Measurements from ENCODE around the gene CHCHD3.
"Not testable (repeated sequence)": the region's sequence is repeated elsewhere in the genome, so short reads cannot be mapped to it uniquely, and the experiment has no call there.

The CHCHD3 gene

DNA sequence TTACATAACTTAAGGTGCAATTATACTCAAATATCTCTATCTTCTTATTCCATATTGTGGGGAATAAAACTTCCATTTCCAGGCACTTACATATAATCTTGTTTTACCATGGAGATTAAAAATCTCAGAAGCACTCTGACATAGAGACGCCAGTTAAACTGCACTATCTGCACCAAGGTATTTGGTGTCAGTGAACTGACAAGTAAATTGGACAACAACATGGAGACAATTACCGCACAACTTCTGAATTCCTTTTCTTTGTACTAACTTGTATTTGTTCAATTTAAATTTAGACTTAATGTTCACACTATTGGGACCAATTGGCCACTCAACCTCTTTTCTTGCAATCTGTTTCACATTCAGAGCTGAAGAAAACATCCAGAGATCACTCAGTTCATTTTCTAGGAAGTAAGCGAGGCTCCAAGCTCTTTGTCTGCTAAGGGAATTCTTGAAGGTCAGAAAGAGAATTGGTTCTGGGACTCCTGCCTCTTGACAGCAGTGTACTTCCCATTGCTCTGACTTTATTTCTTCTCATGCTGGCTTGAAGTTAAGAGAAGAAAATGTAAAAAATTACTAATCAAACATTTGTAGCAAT lies 184.7 kb downstream of the CHCHD3 start:
- no peak for DNase-seq

DNA sequence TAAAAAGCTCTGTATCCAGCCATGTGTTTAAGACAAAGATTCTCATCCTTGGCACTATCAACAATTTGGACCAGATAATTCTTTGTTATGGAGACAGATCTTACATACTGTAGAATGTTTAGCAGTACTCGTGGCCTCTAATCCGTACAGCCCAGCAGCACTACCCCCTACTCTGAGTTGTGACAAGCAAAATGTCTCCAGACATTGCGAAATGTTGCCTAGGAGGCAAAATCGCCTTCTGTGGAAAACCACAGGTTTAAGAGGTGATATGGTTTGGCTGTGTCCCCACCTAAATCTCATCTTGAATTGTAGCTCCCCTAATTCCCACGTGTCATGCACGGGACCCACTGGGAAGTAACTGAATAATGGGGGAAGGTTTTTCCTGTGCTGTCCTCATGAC lies 186.7 kb downstream of the CHCHD3 start:
- no peak for DNase-seq

DNA sequence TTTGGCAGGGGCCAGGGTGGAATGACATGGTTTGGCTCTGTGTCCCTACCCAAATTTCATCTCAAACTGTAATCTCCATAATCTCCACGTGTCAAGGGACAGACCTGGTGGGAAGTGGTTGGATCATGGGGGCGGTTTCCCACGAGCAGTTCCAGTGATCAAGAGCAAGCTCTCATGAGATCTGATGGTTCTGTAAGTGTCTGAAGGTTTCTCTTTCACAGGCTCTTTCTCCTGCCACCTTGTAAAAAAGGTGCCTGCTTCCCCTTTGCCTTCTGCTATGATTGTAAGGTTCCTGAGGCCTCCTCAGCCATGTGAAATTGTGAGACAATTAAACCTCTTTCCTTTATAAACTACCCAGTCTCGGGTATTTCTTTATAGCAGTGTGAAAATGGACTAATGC lies 188.3 kb downstream of the CHCHD3 start:
- no peak for DNase-seq

DNA sequence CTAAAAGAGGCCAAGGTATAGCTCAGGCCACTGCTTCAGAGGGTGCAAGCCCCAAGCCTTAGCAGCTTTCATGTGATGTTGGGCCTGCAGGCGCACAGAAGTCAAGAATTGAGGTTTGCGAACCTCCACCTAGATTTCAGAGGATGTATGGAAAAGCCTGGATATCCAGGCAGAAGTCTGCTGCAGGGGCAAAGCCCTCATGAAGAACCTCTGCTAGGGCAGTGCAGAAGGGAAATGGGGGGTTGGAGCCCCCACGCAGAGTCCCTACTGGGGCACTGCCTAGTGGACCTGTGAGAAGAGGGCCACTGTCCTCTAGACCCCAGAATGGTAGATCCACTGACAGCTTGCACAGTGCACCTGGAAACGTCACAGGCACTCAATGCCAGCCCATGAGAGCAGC lies 189.1 kb downstream of the CHCHD3 start:
- not testable (repeated sequence) for DNase-seq

DNA sequence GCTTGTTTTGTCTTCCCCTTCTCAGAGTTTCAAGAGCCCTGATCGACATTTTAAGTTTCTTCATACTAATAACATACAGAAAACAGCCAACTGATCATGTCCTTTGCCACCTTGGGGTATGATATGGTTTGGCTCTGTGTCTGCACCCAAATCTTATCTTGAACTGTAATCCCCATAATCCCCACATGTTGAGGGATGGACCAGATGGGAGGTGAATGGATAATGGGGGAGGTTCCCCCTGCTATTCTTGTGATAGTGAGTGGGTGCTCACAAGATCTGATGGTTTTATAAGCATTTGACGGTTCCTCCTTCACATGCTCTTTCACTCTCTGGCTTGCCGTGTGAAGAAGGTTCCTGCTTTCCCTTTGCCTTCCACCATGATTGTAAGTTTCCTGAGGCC lies 190.3 kb downstream of the CHCHD3 start:
- no peak for DNase-seq

DNA sequence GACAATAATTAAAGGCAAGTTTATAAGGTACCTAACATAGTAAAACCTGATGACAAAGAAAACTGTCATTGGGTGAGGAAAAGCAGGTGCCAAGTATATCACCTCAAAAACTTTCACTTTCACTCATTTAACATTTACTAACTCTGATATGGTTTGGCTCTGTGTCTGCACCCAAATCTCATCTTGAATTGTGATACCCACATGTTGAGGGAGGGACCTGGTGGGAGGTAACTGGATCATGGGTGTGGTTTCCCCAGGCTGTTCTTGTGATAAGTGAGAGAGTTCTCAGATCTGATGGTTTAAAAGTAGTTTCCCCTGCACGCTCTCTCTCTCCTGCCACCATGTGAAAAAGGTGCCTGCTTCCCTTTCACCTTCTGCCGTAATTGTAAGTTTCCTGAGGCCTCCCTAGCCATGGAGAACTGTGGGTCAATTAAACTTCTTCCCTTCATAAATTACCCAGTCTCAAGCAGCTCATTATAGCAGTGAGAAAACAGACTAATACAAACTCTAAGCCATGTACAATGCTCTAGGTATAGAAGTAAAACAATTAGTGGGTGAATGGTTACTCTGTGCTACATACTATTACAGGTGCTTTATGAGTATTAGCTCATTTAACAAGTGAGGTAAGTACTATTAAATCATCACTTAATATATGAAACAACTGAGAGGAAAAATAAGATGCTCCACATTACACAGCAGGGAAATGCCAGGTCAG lies 199.0 kb downstream of the CHCHD3 start:
- no peak for DNase-seq

DNA sequence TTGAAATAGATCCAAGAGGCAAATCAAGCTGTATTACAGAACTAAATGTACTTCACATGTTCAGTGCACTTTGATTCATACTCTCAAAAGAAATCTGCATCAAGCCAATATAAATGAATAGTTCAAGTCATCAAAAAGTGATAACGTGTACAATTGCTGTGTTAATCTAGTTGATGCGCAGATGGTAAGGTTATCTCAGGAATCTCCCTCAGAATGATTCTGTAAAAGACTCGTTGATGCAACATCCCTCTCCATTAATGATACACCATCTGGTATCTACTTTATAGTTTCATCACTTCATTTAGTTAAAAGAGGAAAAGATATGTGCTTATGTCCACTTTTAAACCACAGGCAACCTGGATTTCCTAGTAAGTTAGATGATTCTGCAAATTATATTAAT lies 200.6 kb downstream of the CHCHD3 start:
- DNase-seq: no peak

DNA sequence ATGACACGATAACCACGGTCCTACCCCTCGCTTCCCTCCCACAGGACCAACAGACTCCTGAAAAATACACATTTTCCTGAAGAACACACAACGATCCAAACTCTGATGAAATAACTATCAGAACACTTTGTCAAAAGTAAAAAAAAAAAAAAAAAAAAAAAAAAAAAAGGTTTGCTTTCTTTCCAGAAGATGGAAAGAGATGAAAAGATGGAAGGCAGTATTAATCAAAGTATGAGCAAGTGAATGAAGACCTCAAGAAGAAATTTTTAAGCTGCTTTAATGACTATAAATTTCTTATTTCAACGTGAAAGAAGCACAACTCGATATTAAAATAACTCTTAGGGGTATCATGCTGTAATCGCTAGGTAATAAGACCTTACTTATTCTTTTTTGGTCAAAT lies 202.3 kb downstream of the CHCHD3 start:
- no peak for DNase-seq

DNA sequence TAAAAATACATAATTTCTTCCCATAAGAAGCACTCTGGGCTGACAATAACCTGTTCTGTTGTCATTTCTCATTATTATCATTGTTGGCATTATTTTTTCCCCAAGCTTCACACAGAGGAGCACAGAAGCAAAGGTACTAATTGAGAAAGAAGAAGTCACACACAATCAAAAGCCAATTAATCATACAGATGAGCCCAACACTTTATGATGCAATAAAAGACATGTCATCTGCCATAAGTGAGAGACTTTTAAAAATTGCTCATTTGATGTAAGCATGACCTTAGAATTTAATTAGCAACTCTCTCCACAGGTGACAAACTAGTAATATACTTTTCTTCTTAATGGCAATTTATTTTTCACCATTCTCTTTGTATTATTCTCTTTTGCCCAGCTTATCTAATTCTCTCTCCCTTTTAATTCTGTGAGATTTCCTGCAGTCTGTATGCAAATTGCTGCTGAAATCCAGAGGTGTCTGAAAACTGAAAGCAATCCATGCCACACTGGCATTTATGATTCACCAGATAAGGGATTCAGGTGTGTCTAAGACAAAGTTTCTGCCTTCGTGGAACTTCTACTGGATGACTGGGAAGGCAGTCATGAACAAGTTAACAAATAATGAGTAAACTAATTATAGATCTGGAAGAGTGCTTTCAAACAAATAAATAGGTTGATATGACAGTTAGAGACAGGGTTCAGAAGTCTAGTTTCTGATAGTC lies 203.5 kb downstream of the CHCHD3 start:
- no peak for DNase-seq

DNA sequence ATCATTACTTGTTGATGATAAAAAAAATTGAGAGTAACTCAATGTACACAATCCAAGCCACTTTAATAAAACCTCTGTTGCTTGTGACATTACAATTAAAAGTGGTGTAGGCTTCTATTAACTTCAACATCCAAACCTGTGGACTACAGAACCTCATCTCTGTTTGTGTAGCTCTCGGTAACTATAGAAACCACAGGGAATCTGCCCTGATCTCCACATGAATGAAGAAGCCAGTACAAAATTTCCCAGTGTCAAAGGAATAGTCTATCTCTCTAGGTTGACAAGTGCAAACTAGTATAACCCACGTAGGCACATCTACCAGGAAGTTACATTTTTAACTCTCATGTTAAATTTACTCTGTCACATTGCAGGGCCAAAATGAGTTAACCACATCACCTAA lies 204.3 kb downstream of the CHCHD3 start:
- no peak for DNase-seq

DNA sequence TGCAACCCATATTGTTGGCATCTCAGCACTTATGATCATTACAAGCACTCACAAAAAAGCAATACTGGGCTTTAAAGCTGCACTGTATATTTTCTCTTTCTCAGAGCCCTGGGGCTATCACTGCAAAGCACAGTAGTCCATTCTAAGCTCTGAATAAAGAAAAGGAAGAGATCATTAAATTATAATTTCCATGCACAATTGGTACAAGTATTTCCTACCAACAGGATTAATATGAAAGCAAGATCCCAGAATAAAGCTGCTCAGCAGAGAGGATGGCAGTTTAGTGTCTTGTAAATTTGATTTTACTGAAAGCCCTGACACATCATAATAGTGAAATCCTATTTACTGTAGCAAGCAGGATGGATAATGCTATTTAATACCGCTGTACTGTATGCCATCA lies 205.3 kb downstream of the CHCHD3 start:
- no peak for DNase-seq

DNA sequence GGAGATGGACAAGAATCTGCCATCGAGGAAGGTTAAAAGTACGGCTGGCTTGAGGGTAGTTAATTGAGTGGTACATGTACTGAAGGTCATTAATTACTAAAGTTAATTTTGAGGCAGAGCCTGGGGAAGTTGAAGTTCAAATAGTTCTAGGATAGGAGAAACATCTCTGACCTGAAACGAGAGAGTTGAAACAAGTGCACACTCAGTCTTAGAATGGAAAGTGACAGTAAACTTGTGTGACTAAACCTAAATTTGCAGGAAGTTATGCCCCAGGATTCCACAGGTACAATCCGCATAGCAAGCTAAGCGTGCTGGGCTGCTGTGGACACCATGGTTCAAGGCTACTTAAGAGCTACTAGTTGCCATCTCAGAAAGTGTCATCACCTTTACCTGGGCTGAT lies 209.9 kb downstream of the CHCHD3 start:
- no peak for DNase-seq

DNA sequence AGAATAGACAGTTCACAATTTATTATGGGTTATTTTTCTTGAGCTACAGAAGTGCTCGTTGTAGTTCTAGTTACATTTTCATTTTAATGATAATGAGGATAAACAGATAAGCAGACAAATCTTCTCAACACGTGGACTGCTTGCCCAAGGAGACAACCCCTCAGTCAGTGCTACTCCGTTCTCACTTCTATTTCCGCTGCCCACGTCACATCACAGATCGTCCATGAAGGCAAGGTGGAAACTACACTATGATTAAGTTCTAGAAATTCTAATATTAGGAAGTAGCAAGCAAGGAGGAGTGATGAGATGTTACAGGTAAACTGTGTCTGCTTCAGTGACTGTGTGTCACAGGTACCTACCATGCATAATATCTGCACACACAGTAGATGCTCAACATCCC lies 210.5 kb downstream of the CHCHD3 start:
- DNase-seq: no peak

DNA sequence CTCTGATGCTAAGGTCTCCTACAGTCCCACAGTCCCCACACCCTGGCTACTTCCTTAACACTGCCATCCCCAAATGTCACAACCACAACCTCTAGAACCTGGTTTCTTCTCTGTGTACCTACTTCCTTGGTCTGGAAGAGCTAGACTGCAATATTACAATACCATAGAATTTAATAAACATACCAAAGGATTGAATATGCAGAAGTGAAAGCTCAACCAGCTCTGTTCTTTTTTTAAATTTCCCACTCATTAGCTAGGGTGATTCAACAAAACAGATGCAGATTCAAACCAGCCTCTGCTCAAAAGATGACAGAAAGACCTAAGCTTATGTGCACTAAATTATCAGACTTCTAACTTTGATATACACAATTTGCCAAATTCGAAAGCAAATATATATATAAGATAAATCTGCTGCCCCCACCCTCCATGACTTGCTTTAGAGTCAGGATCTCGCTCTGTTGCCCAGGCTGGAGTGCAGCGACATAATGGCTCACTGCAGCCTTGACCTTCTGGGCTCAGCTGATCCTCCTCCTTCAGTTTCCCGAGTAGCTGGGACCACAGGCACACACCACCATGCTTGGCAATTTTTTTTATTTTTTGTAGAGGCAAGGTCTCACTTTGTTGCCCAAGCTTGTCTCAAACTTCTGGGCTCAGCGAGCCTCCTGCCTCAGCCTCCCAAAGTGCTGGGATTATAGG lies 212.6 kb downstream of the CHCHD3 start:
- DNase-seq: no peak

DNA sequence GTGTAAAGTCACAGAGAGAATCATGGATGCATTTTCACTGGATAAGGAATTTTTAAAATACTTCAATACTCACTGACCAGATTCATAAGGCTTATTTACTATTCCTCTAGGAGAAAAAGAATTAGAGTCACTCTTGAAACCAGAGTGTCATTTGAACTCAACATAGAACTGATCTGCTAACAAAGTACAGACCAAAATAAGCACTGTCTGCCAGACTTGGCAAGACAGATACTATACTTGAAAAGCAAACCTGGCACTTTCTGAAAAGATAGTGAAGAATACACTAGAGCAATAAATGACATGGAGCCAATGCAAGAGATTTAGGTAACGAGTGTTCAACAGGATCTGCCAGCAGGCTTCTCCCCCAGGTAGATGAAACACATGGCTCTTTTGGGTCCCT lies 215.3 kb downstream of the CHCHD3 start:
- no peak for DNase-seq

DNA sequence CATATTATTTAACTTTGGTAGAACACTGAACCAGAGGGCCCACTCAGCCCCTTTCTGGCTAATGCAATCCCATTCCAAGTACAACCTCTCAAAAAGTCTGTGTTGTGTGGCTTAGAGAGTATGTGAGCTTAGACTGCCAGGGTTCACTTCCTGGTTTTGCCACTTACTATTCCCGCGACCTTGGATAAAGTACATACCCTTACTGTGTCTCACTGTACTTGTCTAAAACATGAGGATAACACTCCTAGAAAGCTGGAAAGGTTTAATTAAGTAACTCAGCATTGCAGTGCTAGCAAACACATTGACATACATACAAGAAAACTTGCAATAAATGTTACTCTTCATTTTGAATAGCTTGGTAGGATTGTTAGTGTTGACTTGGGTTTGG lies 215.8 kb downstream of the CHCHD3 start:
- DNase-seq: no peak

DNA sequence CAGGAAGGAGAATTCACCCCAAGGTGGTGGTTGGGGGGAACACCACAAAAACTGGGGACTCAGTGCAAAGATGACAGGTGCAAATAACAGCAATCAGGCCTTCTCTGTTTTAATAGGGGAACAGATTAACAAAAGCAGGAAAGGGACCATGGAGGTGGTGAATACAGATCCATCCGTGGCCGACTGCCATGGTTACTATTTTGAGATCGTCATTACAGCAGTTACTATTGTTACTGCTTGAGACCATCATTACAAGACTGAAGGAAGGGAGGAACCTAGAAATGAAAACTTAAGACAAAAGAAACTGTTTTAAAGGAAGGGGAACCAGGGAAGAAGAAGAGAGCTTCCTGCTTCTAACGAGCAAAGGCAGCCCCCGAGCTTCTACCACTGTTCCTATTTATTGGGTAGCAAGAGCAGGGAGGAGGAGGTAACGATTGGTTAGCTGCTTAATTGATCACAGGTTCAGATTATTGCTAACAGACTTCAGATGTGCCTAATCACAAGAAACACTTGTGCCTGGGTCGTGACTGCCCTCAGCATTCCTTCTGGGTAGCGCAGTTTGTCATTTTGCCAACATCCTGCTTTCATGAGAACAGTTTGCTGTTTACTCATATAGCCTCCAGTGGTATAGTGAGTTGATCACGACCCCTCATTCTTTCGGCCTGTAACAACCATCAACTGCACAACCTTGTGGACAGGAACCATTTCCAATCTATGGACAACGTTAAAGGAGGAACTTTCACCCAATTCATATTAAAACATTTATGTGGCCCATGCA lies 216.3 kb downstream of the CHCHD3 start:
- DNase-seq: no peak

DNA sequence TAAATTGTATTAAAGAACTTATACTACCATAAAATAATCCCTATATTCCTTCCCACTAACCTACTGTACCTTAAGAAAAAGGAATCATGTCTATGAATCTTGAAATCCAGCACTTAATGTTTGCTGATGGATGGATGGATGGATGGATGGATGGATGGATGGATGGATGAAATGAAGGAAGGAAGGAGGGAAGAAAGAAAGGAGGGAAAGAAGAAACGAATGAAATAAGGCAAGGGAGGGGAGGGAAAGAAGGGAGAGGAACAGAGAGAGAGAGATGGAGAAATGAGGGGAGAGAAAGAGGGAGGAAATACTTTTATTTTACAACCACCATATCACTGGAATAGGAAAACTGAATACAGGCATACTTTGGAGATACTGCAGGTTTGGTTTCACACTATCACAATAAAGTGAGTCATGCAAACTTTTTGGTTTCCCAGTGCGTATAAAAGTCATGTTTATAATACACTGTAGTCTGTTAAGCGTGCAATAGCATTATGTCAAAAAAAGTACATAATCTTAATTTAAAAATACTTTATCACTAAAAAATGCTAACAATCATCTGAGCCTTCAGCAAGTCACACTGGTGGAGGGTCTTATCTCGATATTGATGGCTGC lies 219.8 kb downstream of the CHCHD3 start:
- no peak for DNase-seq

DNA sequence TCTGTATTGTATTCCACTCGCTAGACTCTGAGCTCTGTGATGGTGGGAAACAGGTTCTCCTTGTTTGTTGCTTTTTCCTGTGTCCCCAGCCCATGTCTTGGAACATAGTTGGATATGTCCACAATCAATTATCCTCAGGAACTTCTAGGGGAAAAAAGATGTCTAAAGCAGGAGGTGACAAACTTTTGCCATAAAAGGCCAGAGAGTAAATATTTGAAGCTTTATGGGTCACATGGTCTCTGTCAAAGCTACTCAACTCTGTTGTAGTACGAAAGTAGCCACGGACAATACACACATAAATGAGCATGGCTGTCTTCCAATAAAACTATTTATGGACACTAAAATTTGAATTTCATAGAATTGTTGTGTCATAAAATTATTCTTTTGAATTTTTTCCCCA lies 220.5 kb downstream of the CHCHD3 start:
- no peak for DNase-seq

DNA sequence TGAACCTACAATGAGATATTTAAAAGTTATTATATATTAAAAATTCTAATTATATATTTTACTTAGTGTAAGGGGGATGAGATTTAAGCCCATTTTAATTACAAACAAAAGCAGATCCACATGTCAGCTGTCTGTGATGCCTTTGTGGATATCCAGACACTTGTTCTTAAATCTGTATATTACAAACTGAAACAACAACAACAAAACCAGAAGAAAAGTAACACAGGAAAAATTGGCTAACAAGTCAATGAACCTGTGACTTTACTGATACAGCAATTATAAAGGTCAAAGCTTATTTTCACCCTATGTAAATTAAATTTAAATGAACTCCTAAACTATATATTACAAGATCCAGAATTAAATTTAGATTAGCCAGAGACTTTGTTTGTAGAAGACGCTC lies 222.7 kb downstream of the CHCHD3 start:
- DNase-seq: no peak

DNA sequence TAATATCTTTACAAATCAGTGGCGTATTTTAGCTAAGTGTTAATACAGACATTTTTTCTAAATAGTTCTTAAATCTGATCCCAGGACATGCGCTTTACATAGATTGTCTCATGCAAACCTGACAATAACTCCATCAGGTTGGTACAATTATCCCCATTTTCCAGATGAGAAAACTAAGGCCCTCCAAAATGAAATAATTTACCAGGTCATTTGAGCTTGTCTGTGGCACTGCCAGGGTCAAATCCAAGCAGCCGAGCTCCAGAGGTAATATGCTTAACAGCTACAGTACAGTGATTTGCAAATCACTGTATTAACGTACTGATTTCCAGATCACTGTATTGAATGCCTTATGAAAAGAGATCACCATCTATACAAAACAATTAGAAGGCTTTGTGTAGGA lies 223.1 kb downstream of the CHCHD3 start:
- no peak for DNase-seq

DNA sequence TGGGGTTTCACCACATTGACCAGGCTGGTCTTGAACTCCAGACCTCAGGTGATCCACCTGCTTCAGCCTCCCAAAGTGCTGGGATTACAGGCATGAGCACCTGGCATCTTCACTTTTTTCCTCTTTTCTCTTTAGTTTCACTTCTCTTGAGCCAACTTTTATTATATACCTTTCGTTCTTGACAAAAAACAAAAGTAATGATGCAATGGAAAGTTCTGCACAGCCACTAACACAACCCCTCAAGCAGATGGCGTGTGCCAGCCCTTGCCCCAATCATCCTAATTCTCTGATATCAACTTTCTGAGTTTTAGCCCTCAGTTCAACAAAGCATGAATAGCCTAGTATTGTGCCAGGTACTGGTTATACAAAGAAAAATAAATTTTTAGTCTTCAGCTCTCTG lies 223.6 kb downstream of the CHCHD3 start:
- no peak for DNase-seq

DNA sequence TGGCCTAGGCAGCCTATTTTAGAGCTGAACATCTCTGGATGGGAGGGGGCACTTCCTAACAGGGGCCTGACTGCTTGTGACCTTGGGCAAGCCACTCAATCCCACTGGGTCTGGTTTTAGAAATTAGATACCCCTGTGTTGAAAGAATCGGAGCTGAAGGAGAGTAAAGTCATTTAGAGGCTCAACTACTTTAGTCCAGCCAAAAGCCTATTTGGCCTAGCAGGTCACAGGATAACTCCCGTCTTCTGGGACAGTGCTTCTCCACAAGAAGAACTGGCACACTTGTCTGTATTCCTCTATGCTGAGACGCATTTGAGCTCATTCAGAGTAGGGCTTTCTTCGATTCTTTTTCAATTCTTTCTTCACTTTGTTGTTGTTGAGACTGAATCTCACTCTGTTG lies 224.2 kb downstream of the CHCHD3 start:
- no peak for DNase-seq
